HCT116 (cell line): ENCODE results near the gene PEF1. TPM values are rescaled to one million over a fixed set of nuclear protein-coding genes. Genes with fewer than 3 reads are reported as not detected.

Experiments used
- ATAC-seq: fragments of 200-7000 bp; cut with Tn5 transposase; 2 replicates; pipeline ENCODE4 v1.9.1; 2020; ENCODE audit warnings: mild to moderate bottlenecking, moderate library complexity
- BruUV-seq: library from RNA; stranded (reverse); fragments of 400-500 nt; replicated peaks from 2 replicates; lab custom pipeline; 2021; lab: Mats Ljungman, UMichigan
- CTCF ChIA-PET: fragments of 300-600 bp; sonication (Branson Sonifier 250); formaldehyde crosslinking; loops from one replicate; lab custom pipeline; 2021; ENCODE audit warnings: antibody characterized with exemption; lab: Charles Lee
- POLR2A ChIA-PET: fragments of 300-600, 350-600 bp; sonication (Branson Sonifier 250); formaldehyde crosslinking; loops from one replicate; lab custom pipeline; 2021; ENCODE audit warnings: antibody characterized with exemption; lab: Charles Lee
- RAD21 ChIA-PET, 2 experiments: fragments of 300-600 bp; sonication (Branson Sonifier 250); formaldehyde crosslinking; loops; one replicate each; lab custom pipeline; 2023; ENCODE audit warnings: low total read pairs in 2 of 2; ENCODE audit not compliant: uncharacterized antibody in 2 of 2, unreplicated experiment in 2 of 2, low non-redundant PET in 1 of 2; lab: Charles Lee
- DNase-seq: peaks from one replicate; pipeline ENCODE4 v3.0.0-alpha.2; 2010; ENCODE audit warnings: low read depth, low spot score
- H2AFZ ChIP-seq: fragments of 200-600 bp; shearing (Covaris generic), sonication (generic); 2 replicates; pipeline ENCODE4 v1.6.1; 2017; ENCODE audit warnings: low read depth, mixed run types, mixed read lengths, antibody characterized with exemption, low read length; ENCODE audit not compliant: poor library complexity, severe bottlenecking
- H3K27ac ChIP-seq: 2 replicates; pipeline ENCODE4 v1.5.1; 2012; ENCODE audit warnings: low read depth, low read length
- H3K27me3 ChIP-seq: fragments of 200-600 bp; sonication (generic); 2 replicates; pipeline ENCODE4 v1.6.1; 2016; ENCODE audit warnings: mixed run types, low read length, mixed read lengths; ENCODE audit not compliant: insufficient read depth
- H3K36me3 ChIP-seq, 2 experiments: fragments of 200-500 bp in 1 of 2; fragments of 200-600 bp in 1 of 2; sonication (Bioruptor generic) in 1 of 2; sonication (generic) in 1 of 2; 2 replicates each; pipeline versions ENCODE4 v1.5.1 to v1.6.1; 2014 to 2016; ENCODE audit warnings: low read length in 2 of 2, inconsistent platforms in 1 of 2, mixed read lengths in 1 of 2, mixed run types in 1 of 2; ENCODE audit not compliant: insufficient read depth in 2 of 2, control insufficient read depth in 1 of 2
- H3K4me1 ChIP-seq, 2 experiments: fragments of 200-600 bp in 1 of 2; sonication (generic) in 1 of 2; 2 replicates each; pipeline versions ENCODE4 v1.5.1 to v1.6.1; 2012 to 2017; ENCODE audit warnings: low read length in 2 of 2, inconsistent platforms in 1 of 2, mild to moderate bottlenecking in 1 of 2, mixed read lengths in 1 of 2, mixed run types in 1 of 2, moderate library complexity in 1 of 2; ENCODE audit not compliant: insufficient read depth in 2 of 2, control insufficient read depth in 1 of 2
- H3K4me2 ChIP-seq: fragments of 200-600 bp; sonication (generic); 2 replicates; pipeline ENCODE4 v1.6.1; 2017; ENCODE audit warnings: mixed run types, low read length, mixed read lengths
- H3K4me3 ChIP-seq, 2 experiments: fragments of 200-600 bp in 1 of 2; sonication (generic) in 1 of 2; replicated peaks in 1 of 2; 2 replicates each; pipeline ENCODE4 v1.5.1; 2011 to 2016; ENCODE audit warnings: low read length in 2 of 2, control low read depth in 1 of 2, low read depth in 1 of 2, mild to moderate bottlenecking in 1 of 2, mixed read lengths in 1 of 2, mixed run types in 1 of 2
- H3K79me2 ChIP-seq: fragments of 200-600 bp; sonication (generic); 2 replicates; pipeline ENCODE4 v1.6.1; 2017; ENCODE audit warnings: mild to moderate bottlenecking, mixed run types, low read length, moderate library complexity, mixed read lengths; ENCODE audit not compliant: insufficient read depth
- H3K9ac ChIP-seq: fragments of 200-600 bp; sonication (generic); 2 replicates; pipeline ENCODE4 v1.6.1; 2016; ENCODE audit warnings: low read length, mixed read lengths
- H3K9me2 ChIP-seq: fragments of 200-600 bp; sonication (generic), shearing (Covaris generic); 2 replicates; pipeline ENCODE4 v1.6.1; 2017; ENCODE audit warnings: mixed run types, mild to moderate bottlenecking, moderate library complexity; ENCODE audit not compliant: insufficient read depth
- H3K9me3 ChIP-seq, 2 experiments: fragments of 200-500 bp in 1 of 2; fragments of 200-600 bp in 1 of 2; sonication (Bioruptor generic) in 1 of 2; sonication (generic) in 1 of 2; 2 replicates each; pipeline ENCODE4 v1.6.1; 2014 to 2017; ENCODE audit warnings: low read length in 2 of 2, mixed read lengths in 2 of 2, inconsistent platforms in 1 of 2, low read depth in 1 of 2, mild to moderate bottlenecking in 1 of 2, mixed run types in 1 of 2, moderate library complexity in 1 of 2; ENCODE audit not compliant: control insufficient read depth in 1 of 2, insufficient read depth in 1 of 2
- H4K20me1 ChIP-seq: fragments of 200-600 bp; sonication (generic), shearing (Covaris generic); 2 replicates; pipeline ENCODE4 v1.6.1; 2017; ENCODE audit warnings: mixed run types, mild to moderate bottlenecking, moderate library complexity; ENCODE audit not compliant: insufficient read depth
- CBX3 ChIP-seq: IDR thresholded peaks from 2 replicates; pipeline ENCODE4 v1.6.1; 2012; ENCODE audit warnings: low read depth
- CEBPB ChIP-seq: IDR thresholded peaks from 2 replicates; pipeline ENCODE4 v1.6.1; 2012; ENCODE audit warnings: low read depth
- EZH2 ChIP-seq: fragments of 200-600 bp; sonication (generic); IDR thresholded peaks from 2 replicates; pipeline ENCODE4 v1.6.1; 2017; ENCODE audit warnings: antibody characterized with exemption, mixed run types
- EZH2phosphoT487 ChIP-seq: fragments of 200-600 bp; IDR thresholded peaks from 2 replicates; pipeline ENCODE4 v1.6.1; 2018; ENCODE audit warnings: antibody characterized with exemption, borderline replicate concordance
- FOSL1 ChIP-seq: IDR thresholded peaks from 2 replicates; pipeline ENCODE4 v1.6.1; 2012; ENCODE audit warnings: low read depth
- JUND ChIP-seq: IDR thresholded peaks from 2 replicates; pipeline ENCODE4 v1.6.1; 2012
- RAD21 ChIP-seq: IDR thresholded peaks from 2 replicates; pipeline ENCODE4 v1.6.1; 2012; ENCODE audit warnings: low read depth, mild to moderate bottlenecking
- SIN3A ChIP-seq: IDR thresholded peaks from 2 replicates; pipeline ENCODE4 v1.6.1; 2012; ENCODE audit warnings: low read depth
- SRF ChIP-seq: IDR thresholded peaks from 2 replicates; pipeline ENCODE4 v1.6.1; 2012; ENCODE audit warnings: low read depth
- ZBTB33 ChIP-seq: IDR thresholded peaks from 2 replicates; pipeline ENCODE4 v1.6.1; 2011; ENCODE audit warnings: mild to moderate bottlenecking, low read length, moderate library complexity; ENCODE audit not compliant: insufficient replicate concordance; ENCODE audit errors: extremely low read depth
- intact Hi-C: fragments of 100-400 bp; cut with micrococcal nuclease; formaldehyde crosslinking; loops from 2 replicates; pipeline ENCODE4 v1.10.0; 2022
- total RNA-seq: library from RNA; stranded (reverse); gene quantifications from one replicate; pipeline ENCODE4 v1.2.1, GENCODE V29; 2021; ENCODE audit not compliant: unreplicated experiment
- TF ChIP-seq, protein P1 (sequence below): IDR thresholded peaks from 2 replicates; pipeline ENCODE4 v1.6.1; 2012
- TF ChIP-seq, protein P2 (sequence below), 3 experiments: fragments of 200-600 bp in 1 of 3; sonication (generic) in 1 of 3; IDR thresholded peaks in 2 of 3; conservative IDR thresholded peaks in 1 of 3; 2 replicates each; pipeline ENCODE4 v1.5.1; 2012 to 2017; ENCODE audit warnings: low read depth in 2 of 3, low read length in 2 of 3, antibody characterized with exemption in 1 of 3, borderline replicate concordance in 1 of 3, control low read depth in 1 of 3, mild to moderate bottlenecking in 1 of 3, mixed read lengths in 1 of 3, mixed run types in 1 of 3, moderate library complexity in 1 of 3; ENCODE audit not compliant: insufficient read depth in 1 of 3
- TF ChIP-seq, protein P3 (sequence below): IDR thresholded peaks from 2 replicates; pipeline ENCODE4 v1.6.1; 2012

Gene PEF1
- total RNA-seq, 1 experiment from 2014 or later, result 37.6 TPM

- no peak for TF ChIP-seq ZBTB33
- no peak for TF ChIP-seq SRF
- TF ChIP-seq, protein P1, sequence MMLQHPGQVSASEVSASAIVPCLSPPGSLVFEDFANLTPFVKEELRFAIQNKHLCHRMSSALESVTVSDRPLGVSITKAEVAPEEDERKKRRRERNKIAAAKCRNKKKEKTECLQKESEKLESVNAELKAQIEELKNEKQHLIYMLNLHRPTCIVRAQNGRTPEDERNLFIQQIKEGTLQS, result no peak
- no peak for TF ChIP-seq SIN3A
- no peak for TF ChIP-seq JUND
- no peak for TF ChIP-seq CBX3
- TF ChIP-seq, all 23 proteins: peak for 0
Observed at GRCh38 chr1:31652891-31653499, 8.3 kb upstream of the PEF1 start (continued).

- ChIA-PET POLR2A (no interaction called here), RAD21 (interaction anchor here in 1 of 2 experiments (0.7 kb wide), 1 partner anchor 138 kb away, joined by 3 read pairs; no protein-coding TSS in a partner anchor), CTCF (no interaction called here)
- Histone ChIP-seq H3K27me3 (no peaks in the 10 kb centered on the region), H3K27ac (no peak overlapping the region), H3K9me2 (no peaks in the 10 kb centered on the region), H2AFZ (no peak overlapping the region), H4K20me1 (no peaks in the 10 kb centered on the region), H3K36me3 (no peaks in the 10 kb centered on the region), H3K79me2 (no peaks in the 10 kb centered on the region), H3K4me2 (no peak overlapping the region), H3K4me3 (no peak overlapping the region), H3K4me1 (no peaks in the 10 kb centered on the region), H3K9ac (no peak overlapping the region), H3K9me3 (no peaks in the 10 kb centered on the region)
- TF ChIP-seq, protein P1, result no peak
- TF ChIP-seq CEBPB, result no peak
- no peak for TF ChIP-seq RAD21
- no peak for TF ChIP-seq EZH2
- no peak for TF ChIP-seq SRF
- TF ChIP-seq EZH2phosphoT487, result no peak
- TF ChIP-seq ZBTB33, result no peak
- TF ChIP-seq, protein P2, sequence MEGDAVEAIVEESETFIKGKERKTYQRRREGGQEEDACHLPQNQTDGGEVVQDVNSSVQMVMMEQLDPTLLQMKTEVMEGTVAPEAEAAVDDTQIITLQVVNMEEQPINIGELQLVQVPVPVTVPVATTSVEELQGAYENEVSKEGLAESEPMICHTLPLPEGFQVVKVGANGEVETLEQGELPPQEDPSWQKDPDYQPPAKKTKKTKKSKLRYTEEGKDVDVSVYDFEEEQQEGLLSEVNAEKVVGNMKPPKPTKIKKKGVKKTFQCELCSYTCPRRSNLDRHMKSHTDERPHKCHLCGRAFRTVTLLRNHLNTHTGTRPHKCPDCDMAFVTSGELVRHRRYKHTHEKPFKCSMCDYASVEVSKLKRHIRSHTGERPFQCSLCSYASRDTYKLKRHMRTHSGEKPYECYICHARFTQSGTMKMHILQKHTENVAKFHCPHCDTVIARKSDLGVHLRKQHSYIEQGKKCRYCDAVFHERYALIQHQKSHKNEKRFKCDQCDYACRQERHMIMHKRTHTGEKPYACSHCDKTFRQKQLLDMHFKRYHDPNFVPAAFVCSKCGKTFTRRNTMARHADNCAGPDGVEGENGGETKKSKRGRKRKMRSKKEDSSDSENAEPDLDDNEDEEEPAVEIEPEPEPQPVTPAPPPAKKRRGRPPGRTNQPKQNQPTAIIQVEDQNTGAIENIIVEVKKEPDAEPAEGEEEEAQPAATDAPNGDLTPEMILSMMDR (IDR thresholded peaks at IDR 0.05 in 2 of 3, conservative IDR thresholded peaks at IDR 0.05 in 1 of 3; ENCODE audit: borderline replicate concordance in 1 of 3, insufficient read depth in 1 of 3, low read depth in 2 of 3, low read length in 2 of 3), result no peak
- TF ChIP-seq SIN3A, result no peak
- no peak for TF ChIP-seq CBX3
- TF ChIP-seq FOSL1, result no peak
- TF ChIP-seq JUND, result no peak
- TF ChIP-seq, protein P3, sequence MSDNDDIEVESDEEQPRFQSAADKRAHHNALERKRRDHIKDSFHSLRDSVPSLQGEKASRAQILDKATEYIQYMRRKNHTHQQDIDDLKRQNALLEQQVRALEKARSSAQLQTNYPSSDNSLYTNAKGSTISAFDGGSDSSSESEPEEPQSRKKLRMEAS, result no peak
- no TSS peak for BruUV-seq
- no peak for DNase-seq
- no peak for ATAC-seq
- intact Hi-C loops, result no loop called here
Observed at GRCh38 chr1:31651766-31652165, 7.1 kb upstream of the PEF1 start.
